GM19452 (cell line): ENCODE results near the gene GARIN1A.
"Not testable (repeated sequence)": the region's sequence is repeated elsewhere in the genome, so short reads cannot be mapped to it uniquely, and the experiment has no call there.

Experiments
- ATAC-seq: cut with Tn5 transposase; IDR thresholded peaks from one replicate; pipeline ENCODE4 v1.9.1; 2021; ENCODE audit not compliant: unreplicated experiment

The GARIN1A gene

GRCh38 chr7:128671992-128672391 is at the start of gene GARIN1A:
GARIN1A (plus strand) TSS chr7:128672292; CDS start chr7:128672398, 106 bp downstream.
- no peak for ATAC-seq

GRCh38 chr7:128627124-128627523 is 45.0 kb upstream of the GARIN1A start:
- ATAC-seq = not testable (repeated sequence)

DNA sequence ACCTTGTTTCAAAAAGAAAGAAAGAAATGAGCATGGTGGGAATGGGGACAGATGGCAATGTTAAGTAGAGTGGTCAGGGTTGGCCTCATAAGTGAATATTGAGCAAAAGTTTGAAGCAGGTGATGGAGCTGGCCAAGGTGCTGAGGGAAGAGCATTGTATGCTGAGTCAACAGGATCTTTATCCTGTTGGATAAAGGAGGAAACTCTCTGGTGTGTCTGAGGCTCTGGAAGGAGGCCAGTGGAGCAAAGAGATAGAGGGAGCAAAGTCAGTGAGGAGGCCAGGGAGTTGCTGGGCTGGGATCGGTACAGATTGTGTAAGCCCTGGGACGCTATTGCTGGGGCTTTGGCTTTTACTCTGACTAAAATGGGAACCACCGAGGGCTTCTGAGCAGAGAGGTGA is 38.2 kb upstream of the GARIN1A start:
- ATAC-seq = not testable (repeated sequence)

- ATAC-seq = not testable (repeated sequence)
These were observed 26.9 kb upstream of the GARIN1A start for GRCh38 chr7:128645206-128645605.

GRCh38 chr7:128645844-128646243 is 26.2 kb upstream of the GARIN1A start:
- ATAC-seq = not testable (repeated sequence)

DNA sequence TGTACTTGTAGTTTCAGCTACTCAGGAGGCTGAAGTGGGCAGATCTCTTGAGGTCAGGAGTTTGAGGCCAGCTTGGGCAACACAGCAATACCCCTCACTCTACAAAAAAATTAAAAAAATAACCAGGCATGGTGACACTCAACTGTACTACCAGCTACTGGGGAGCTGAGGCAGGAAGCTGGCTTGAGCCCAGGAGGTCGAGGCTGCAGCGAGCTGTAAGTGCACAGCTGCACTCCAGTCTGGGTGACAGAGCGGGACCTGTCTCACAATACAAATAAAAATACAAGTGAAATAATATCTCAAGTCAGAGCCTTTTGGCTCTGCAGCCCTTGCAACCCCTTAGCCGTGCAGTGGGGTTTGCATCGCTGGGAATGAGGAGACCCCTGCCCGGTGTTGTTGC is 25.2 kb upstream of the GARIN1A start:
- ATAC-seq = not testable (repeated sequence)

DNA sequence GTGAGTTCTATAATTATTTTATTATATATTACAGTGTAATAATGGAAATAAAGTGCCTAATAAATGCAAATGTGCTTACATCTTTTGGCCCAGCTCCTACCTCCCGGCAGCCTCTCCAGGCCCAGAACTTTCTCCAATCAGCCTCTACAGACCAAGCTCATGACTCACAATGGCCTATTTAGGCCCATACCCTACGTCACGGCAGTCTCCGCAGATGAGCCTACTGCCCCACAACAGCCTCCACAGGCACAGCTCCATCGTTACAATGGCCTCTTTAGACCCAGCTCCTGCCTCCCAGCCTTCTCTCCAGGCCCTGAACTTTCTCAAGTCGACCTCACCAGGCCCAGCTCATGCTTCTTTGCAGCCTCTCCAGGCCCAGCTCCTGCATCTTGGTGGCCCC is 21.0 kb upstream of the GARIN1A start:
- ATAC-seq = not testable (repeated sequence)

DNA sequence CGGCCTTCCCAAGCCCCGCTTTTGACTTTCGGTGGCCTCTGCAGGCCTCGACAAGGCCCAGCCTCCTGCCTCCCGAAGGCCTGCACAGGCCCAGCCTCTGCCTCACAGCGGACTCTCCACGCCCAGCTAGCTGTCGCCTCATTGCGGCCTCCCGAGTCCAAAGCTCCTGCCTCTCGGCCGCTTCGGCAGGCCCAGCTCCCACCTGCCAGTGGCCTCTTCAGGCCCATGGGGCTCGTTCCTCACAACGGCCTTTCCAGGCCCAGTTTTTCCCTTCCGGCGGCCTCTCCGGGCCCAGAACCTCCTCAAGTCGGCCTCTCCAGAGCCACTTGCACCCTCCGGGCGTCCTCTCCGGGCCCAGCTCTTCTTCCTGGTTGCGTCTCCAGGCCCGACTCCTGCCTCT is 19.5 kb upstream of the GARIN1A start:
- ATAC-seq = not testable (repeated sequence)

GRCh38 chr7:128653197-128653596 is 18.9 kb upstream of the GARIN1A start:
- ATAC-seq = not testable (repeated sequence)

DNA sequence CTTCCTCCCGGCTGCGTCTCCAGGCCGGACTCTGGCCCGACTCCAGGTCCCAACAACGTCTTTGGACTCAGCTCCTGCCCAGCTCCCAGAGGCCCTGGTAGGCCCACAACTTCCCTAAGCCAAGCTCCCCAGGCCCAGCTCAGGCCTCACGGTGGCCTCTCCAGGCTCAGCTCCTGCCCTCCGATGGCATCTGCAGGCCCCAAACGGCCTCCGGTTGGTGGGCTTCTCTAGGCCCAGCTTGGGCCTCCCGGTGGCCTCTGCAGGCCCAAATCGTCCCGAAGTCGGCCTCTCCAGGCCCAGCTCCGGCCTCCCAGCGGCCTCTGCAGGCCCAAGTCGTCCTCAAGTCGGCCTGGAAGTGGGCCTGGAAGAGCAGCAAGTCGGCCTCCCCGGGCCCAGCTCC is 18.0 kb upstream of the GARIN1A start:
- ATAC-seq = not testable (repeated sequence)

DNA sequence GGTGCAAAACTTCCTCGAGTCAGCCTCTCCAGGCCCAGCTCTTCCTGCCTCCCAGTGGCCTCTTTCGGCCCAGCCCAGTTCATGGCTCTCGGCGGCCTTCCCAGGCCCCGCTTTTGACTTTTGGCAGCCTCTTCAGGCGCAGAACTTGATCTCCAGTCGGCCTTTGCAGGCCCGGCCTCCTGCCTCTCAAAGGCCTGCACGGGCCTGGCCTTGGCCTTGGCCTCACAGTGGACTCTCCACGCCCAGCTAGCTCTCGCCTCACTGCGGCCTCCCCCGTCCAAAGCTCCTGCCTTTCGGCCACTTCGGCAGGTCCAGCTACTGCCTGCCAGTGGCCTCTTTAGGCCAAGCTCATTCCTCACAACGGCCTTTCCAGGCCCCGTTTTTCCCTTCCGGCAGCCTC is 17.6 kb upstream of the GARIN1A start:
- not testable (repeated sequence) for ATAC-seq

- ATAC-seq = not testable (repeated sequence)
These were observed 13.7 kb upstream of the GARIN1A start for GRCh38 chr7:128658428-128658827.

DNA sequence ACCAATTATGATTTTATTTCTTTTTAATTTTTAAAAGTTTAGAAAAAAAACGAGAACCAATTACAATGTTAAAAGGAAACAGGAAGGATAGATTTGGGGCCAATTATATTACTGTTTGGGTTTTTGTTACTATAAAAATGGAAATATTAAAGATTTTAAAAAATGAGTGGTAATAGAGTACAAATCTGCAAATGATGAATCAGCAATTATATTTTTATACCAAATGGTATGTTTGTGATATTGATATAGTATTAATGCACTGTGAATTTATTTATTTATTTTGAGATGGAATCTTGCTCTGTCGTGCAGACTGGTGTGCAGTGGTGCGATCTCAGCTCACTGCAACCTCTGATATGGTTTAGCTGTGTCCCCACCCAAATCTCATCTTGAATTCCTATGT is 11.5 kb upstream of the GARIN1A start:
- no peak for ATAC-seq

- ATAC-seq = no peak
These were observed 10.6 kb upstream of the GARIN1A start for GRCh38 chr7:128661446-128661845.

DNA sequence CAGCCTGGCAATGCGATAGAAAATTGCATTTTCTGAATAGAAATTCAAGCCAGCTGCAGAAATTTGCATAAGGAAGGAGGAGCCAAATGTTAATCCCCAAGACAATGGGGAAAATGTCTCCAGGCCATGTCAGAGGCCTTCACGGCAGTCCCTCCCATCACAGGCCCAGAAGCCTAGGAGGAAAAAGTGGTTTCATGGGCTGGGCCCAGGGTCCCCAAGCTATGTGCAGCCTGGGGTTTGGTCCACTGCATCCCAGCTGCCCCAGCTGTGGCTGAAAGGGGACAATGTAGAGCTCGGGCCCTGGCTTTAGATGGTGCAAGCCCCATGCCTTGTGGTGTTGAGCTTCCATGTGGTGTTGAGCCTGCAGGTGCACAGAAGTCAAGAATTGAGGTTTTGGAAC is 10.0 kb upstream of the GARIN1A start:
- no peak for ATAC-seq

- ATAC-seq = not testable (repeated sequence)
These were observed 8.9 kb upstream of the GARIN1A start for GRCh38 chr7:128663223-128663622.

DNA sequence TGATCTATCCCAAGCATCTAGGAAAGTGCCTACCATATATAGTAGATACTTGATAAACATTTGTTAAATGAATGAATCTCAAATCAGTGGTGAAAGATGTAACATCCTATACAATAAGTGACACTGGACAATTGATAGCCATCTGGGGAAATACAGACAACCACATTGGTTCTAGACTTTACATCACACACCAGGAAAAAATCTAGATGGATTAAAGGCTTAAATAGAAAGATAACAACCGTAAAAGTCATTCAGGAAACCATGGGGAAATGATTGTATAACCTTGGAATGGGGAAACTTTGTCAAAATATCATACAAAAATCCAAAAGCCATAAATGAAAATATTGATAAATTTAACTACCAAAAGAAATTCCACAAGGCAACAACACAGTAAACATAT is 7.0 kb upstream of the GARIN1A start:
- no peak for ATAC-seq

- ATAC-seq = no peak
These were observed 5.9 kb upstream of the GARIN1A start for GRCh38 chr7:128666200-128666599.

DNA sequence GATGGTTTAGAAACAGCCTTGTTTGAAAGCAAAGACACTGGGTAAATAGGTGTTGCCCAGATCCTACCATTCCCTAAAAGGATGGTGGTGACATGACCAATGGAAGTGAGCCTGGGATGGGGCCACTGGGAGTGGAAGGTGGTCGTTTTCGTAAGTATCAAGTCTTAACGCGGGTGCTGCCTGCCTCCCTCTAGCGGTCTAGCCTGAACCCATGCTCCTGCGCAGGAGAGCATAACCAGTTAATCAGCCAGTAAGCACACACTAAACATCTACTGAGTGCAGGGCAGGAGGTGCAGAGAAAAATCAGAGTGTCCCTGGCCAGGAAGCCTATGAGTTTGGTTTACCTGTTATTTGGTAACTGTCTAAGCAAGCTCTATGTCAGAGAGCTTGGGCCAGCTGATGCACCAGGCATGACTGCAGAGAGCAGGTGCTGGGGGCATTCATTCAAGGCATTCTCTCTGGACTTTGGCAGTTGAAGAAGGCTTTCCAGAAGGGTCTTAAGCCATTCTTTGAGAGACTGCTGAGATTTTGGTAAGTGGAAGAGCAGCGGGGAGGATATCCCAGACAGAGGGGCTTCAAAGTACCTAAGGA is 930 bp downstream of the GARIN1A start:
- no peak for ATAC-seq

GRCh38 chr7:128673571-128673970 is 1.5 kb downstream of the GARIN1A start:
- no peak for ATAC-seq

DNA sequence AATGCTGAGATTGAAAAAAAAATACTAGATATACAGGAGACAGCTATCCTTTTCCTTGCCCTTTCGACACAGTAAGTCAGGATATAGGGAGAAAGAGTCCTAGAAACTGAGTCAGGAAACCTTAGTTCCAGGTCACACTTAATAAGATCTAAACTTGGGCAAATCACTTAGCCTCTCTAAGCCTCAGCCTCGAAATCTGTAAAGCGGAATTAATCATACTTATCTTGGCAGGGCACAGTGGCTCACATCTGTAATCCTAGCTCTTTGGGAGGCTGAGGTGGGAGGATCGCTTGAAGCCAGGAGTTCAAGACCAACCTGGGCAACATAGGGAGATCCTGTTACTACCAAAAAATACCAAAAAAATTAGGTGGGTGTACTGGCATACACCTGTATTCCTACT is 4.6 kb downstream of the GARIN1A start:
- ATAC-seq = no peak

- ATAC-seq = no peak
These were observed 7.8 kb downstream of the GARIN1A start for GRCh38 chr7:128679920-128680319.

DNA sequence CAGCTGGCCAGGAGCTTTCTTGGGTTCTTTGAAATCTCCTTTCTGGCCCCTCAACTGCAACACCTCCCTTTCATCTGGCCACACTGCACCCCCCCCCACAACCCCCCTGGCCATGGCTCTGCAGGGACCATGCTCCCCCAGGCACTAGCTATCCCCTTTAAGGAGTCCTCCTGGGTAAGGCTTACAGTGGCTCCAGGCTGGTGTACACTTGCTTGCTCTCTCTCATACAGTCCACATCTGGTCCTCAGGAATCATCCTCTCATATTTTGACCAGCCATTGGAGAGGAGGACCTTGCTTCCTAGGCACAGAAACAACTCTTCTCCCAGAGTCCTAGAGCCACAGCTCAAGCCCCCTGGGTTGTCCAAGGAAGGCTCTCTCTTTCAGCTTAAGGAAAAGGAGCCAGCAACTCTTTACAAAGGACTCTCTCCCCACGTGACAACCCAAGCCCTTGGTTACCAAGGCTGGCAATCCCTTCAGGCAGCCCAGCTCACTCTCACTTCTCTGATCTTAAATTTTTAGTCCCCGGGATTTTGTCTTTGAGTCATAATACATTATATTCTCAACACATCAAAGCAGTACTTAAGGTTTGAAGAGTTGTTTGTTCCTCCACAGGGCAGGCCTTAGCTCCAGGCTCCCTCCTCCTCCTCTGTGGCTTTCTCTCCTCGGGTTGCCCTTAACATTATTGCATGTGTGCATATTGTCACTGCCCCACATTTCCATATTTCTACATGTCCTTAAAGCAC is 9.9 kb downstream of the GARIN1A start:
- ATAC-seq = no peak
